22Rv1 (cell line): Measurements from ENCODE around the gene FAM3C.

Experiments
- H3K27ac ChIP-seq: fragments of 450-650 bp; 2 replicates; pipeline ENCODE4 v1.5.1; 2017
- ZFX ChIP-seq: fragments of 450-650 bp; IDR thresholded peaks from 2 replicates; pipeline ENCODE4 v1.6.1; 2017; ENCODE audit warnings: antibody characterized with exemption, borderline replicate concordance
- TF ChIP-seq, protein P1 (sequence below): fragments of 450-650 bp; IDR thresholded peaks from 2 replicates; pipeline ENCODE4 v1.5.1; 2017; ENCODE audit warnings: mild to moderate bottlenecking

Gene FAM3C

GRCh38 chr7:121342631-121343030 is 53.5 kb downstream of the FAM3C start:
- H3K27ac ChIP-seq: no peak overlapping the region
- TF ChIP-seq, protein P1, sequence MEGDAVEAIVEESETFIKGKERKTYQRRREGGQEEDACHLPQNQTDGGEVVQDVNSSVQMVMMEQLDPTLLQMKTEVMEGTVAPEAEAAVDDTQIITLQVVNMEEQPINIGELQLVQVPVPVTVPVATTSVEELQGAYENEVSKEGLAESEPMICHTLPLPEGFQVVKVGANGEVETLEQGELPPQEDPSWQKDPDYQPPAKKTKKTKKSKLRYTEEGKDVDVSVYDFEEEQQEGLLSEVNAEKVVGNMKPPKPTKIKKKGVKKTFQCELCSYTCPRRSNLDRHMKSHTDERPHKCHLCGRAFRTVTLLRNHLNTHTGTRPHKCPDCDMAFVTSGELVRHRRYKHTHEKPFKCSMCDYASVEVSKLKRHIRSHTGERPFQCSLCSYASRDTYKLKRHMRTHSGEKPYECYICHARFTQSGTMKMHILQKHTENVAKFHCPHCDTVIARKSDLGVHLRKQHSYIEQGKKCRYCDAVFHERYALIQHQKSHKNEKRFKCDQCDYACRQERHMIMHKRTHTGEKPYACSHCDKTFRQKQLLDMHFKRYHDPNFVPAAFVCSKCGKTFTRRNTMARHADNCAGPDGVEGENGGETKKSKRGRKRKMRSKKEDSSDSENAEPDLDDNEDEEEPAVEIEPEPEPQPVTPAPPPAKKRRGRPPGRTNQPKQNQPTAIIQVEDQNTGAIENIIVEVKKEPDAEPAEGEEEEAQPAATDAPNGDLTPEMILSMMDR: no peak
- no peak for TF ChIP-seq ZFX

GRCh38 chr7:121341933-121342332 is 54.2 kb downstream of the FAM3C start:
- no peak for TF ChIP-seq ZFX
- TF ChIP-seq, protein P1: no peak
- H3K27ac ChIP-seq: no peak overlapping the region

- TF ChIP-seq, protein P1: no peak
- no peak for TF ChIP-seq ZFX
- no peak overlapping the region for H3K27ac ChIP-seq
Observed at GRCh38 chr7:121339082-121339481, 57.0 kb downstream of the FAM3C start.

- TF ChIP-seq, protein P1: peak; percentile 22
- TF ChIP-seq ZFX: no peak
Observed at GRCh38 chr7:121337398-121337797, 58.7 kb downstream of the FAM3C start.

GRCh38 chr7:121336579-121336978 is 59.5 kb downstream of the FAM3C start:
- no peak for TF ChIP-seq ZFX
- TF ChIP-seq, protein P1: no peak
- no peak overlapping the region for H3K27ac ChIP-seq

More at GRCh38 chr7:121337398-121337797, 58.7 kb downstream of the FAM3C start:
- no peak overlapping the region for H3K27ac ChIP-seq

- H3K27ac ChIP-seq: no peak overlapping the region
- no peak for TF ChIP-seq ZFX
- TF ChIP-seq, protein P1: no peak
Observed at GRCh38 chr7:121334875-121335648, 61.0 kb downstream of the FAM3C start.

DNA sequence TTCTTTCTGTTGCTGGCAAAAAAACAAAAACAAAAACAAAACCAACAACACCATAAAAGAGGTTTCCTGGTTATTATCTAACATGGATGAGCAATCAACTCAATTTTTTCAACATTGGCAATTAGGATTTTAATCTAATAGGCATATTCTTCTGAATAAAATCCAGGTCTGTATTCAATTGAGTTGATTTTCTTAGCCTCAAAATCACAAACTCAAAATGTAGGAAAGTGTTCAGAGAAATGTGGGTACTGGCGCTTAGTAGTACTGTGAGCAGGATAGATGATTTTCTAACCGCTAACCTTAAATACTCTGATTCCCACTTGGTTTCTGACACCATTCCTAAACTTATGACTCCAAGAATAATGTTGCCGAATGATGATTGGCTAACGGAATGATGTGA is 61.7 kb downstream of the FAM3C start:
- TF ChIP-seq ZFX: no peak
- TF ChIP-seq, protein P1: no peak
- no peak overlapping the region for H3K27ac ChIP-seq
